Hepatocyte (in vitro differentiated cells): ENCODE results near the gene BRI3. TPM values are rescaled to one million over a fixed set of nuclear protein-coding genes. Genes with fewer than 3 reads are reported as not detected.

Experiments used
- DNase-seq: peaks from one replicate; pipeline ENCODE4 v3.0.0-alpha.2; 2016; ENCODE audit warnings: low spot score
- H2AFZ ChIP-seq: fragments of 200-600 bp; sonication (generic); 2 replicates; pipeline ENCODE4 v1.6.0; 2016; ENCODE audit warnings: antibody characterized with exemption, mild to moderate bottlenecking
- H3K27ac ChIP-seq: fragments of 200-600 bp; sonication (generic); 2 replicates; pipeline ENCODE4 v1.5.1; 2016; ENCODE audit warnings: mild to moderate bottlenecking
- H3K27me3 ChIP-seq: fragments of 200-600 bp; sonication (generic); 2 replicates; pipeline ENCODE4 v1.6.1; 2016
- H3K36me3 ChIP-seq: fragments of 200-600 bp; sonication (generic); replicated peaks from 2 replicates; pipeline ENCODE4 v1.5.1; 2016; ENCODE audit warnings: low read depth; ENCODE audit not compliant: insufficient read depth
- H3K4me1 ChIP-seq: fragments of 200-600 bp; sonication (generic); 2 replicates; pipeline ENCODE4 v1.5.1; 2016; ENCODE audit warnings: mild to moderate bottlenecking, moderate library complexity; ENCODE audit not compliant: insufficient read depth
- H3K4me2 ChIP-seq: fragments of 200-600 bp; sonication (generic); 2 replicates; pipeline ENCODE4 v1.6.0; 2016
- H3K4me3 ChIP-seq: fragments of 200-600 bp; sonication (generic); 2 replicates; pipeline ENCODE4 v1.5.1; 2016; ENCODE audit warnings: mild to moderate bottlenecking
- H3K79me2 ChIP-seq: fragments of 200-600 bp; sonication (generic); 2 replicates; pipeline ENCODE4 v1.6.0; 2017; ENCODE audit warnings: mild to moderate bottlenecking
- H3K9me2 ChIP-seq: fragments of 200-600 bp; sonication (generic); replicated peaks from 2 replicates; pipeline ENCODE4 v1.6.0; 2017; ENCODE audit warnings: mild to moderate bottlenecking; ENCODE audit not compliant: insufficient read depth
- H3K9me3 ChIP-seq: fragments of 200-600 bp; sonication (generic); 2 replicates; pipeline ENCODE4 v1.5.1; 2016; ENCODE audit warnings: low read depth, mild to moderate bottlenecking
- H4K20me1 ChIP-seq: fragments of 200-600 bp; sonication (generic); 2 replicates; pipeline ENCODE4 v1.6.0; 2016; ENCODE audit warnings: mild to moderate bottlenecking; ENCODE audit not compliant: insufficient read depth, poor library complexity, severe bottlenecking
- CTCF ChIP-seq: fragments of 200-600 bp; sonication (generic); IDR thresholded peaks from 2 replicates; pipeline ENCODE4 v1.5.1; 2016; ENCODE audit warnings: antibody characterized with exemption, mild to moderate bottlenecking; ENCODE audit not compliant: poor library complexity
- EZH2 ChIP-seq: fragments of 200-600 bp; sonication (generic); IDR thresholded peaks from 2 replicates; pipeline ENCODE4 v1.6.1; 2016; ENCODE audit warnings: antibody characterized with exemption, mild to moderate bottlenecking, borderline replicate concordance
- EZH2phosphoT487 ChIP-seq: fragments of 200-600 bp; sonication (generic); IDR thresholded peaks from one replicate; pipeline ENCODE4 v1.6.1; 2018; ENCODE audit warnings: antibody characterized with exemption, mild to moderate bottlenecking, low read depth, moderate library complexity; ENCODE audit not compliant: unreplicated experiment, severe bottlenecking
- WGBS: methylation state at CpG from one replicate; pipeline ENCODE4 v1.1.6; 2016; ENCODE audit warnings: low lambda C conversion rate; ENCODE audit errors: missing lambda C conversion rate; 5-methylcytosine and 5-hydroxymethylcytosine counted together
- polyA plus RNA-seq: library from polyadenylated mRNA; unstranded; fragments of >200 nt; fragmentation: Nextera tagmentation; extraction: Ambion mirVana; gene quantifications from 2 replicates; pipeline ENCODE4 v1.2.1, GENCODE V29; 2016
- total RNA-seq: library from RNA; depleted of rRNA; stranded (reverse); fragments of >200 nt; gene quantifications from 2 replicates; pipeline ENCODE4 v1.2.3, GENCODE V29; 2014

BRI3 gene
- total and polyA plus RNA-seq, 2 experiments from 2014 or later: 71.5 to 101 TPM

- H3K4me3 ChIP-seq: peak overlapping the region; percentile 94
- no peak for DNase-seq
- peaks cover 36% of the 10 kb centered on the region for H3K79me2 ChIP-seq
- peaks cover 13% of the 10 kb centered on the region for H3K4me1 ChIP-seq
- peak overlapping the region; percentile 58 for H2AFZ ChIP-seq
- no peaks in the 10 kb centered on the region for H3K9me3 ChIP-seq
- H4K20me1 ChIP-seq: no peaks in the 10 kb centered on the region
- no peaks in the 10 kb centered on the region for H3K27me3 ChIP-seq
- H3K27ac ChIP-seq: peak overlapping the region; percentile 78
- H3K4me2 ChIP-seq: peak overlapping the region; percentile 90
- 18% methylated on average over 31 of the region's 32 CpGs for WGBS
- H3K9me2 ChIP-seq: no peaks in the 10 kb centered on the region
- no peaks in the 10 kb centered on the region for H3K36me3 ChIP-seq
- TF ChIP-seq EZH2 (no peak), EZH2phosphoT487 (no peak), CTCF (no peak)
Observed at GRCh38 chr7:98252425-98253054, 28.9 kb upstream of the BRI3 start.

- Histone ChIP-seq H3K4me3 (no peak overlapping the region), H2AFZ (no peak overlapping the region), H3K27ac (no peak overlapping the region), H4K20me1 (no peaks in the 10 kb centered on the region), H3K4me1 (peaks cover 13% of the 10 kb centered on the region), H3K4me2 (no peak overlapping the region), H3K9me3 (no peaks in the 10 kb centered on the region), H3K79me2 (peaks cover 33% of the 10 kb centered on the region), H3K27me3 (no peaks in the 10 kb centered on the region), H3K9me2 (no peaks in the 10 kb centered on the region), H3K36me3 (no peaks in the 10 kb centered on the region)
- TF ChIP-seq EZH2phosphoT487 (no peak), CTCF (no peak), EZH2 (no peak)
- no peak for DNase-seq
- WGBS: 91% methylated on average over 4 of the region's 4 CpGs
Observed at GRCh38 chr7:98254516-98254915, 27.0 kb upstream of the BRI3 start.

- TF ChIP-seq EZH2phosphoT487: no peak
- TF ChIP-seq EZH2: no peak
- TF ChIP-seq CTCF: no peak
- H2AFZ ChIP-seq: no peak overlapping the region
- no peaks in the 10 kb centered on the region for H3K9me2 ChIP-seq
- no peak for DNase-seq
- H3K9me3 ChIP-seq: no peaks in the 10 kb centered on the region
- 91% methylated on average over 11 of the region's 11 CpGs for WGBS
- no peaks in the 10 kb centered on the region for H4K20me1 ChIP-seq
- H3K4me2 ChIP-seq: no peak overlapping the region
- no peaks in the 10 kb centered on the region for H3K27me3 ChIP-seq
- H3K4me1 ChIP-seq: peaks cover 13% of the 10 kb centered on the region
- H3K4me3 ChIP-seq: no peak overlapping the region
- H3K27ac ChIP-seq: no peak overlapping the region
- H3K36me3 ChIP-seq: no peaks in the 10 kb centered on the region
- H3K79me2 ChIP-seq: peaks cover 29% of the 10 kb centered on the region
Observed at GRCh38 chr7:98254951-98255610, 26.4 kb upstream of the BRI3 start.
